ENCODE results near the gene TBR1. TPM values are rescaled to one million over a fixed set of nuclear protein-coding genes. Genes with fewer than 3 reads are reported as not detected.

Gene TBR1
- total and polyA plus RNA-seq, 2 of the 4 experiments (the other 2 are of a cell fraction), result not detected

GRCh38 chr2:161415987-161416707, at the start of gene TBR1 (continued):
- TF ChIP-seq CHD1 (IDR thresholded peaks at IDR 0.05; ENCODE audit: low read depth, low read length) (no peak), CEBPB (IDR thresholded peaks at IDR 0.05; ENCODE audit: low read depth, low read length) (no peak), NFE2L2 (IDR thresholded peaks at IDR 0.05; ENCODE audit: low read depth, low read length) (no peak)

GRCh38 chr2:161367675-161368074, 48.4 kb upstream of the TBR1 start:
- no peak for ATAC-seq (ENCODE audit: low read depth)
- no peak for TF ChIP-seq POLR2A (IDR thresholded peaks at IDR 0.05; ENCODE audit: low read depth, low read length)
- TF ChIP-seq RFX5 (IDR thresholded peaks at IDR 0.05; ENCODE audit: low read depth, low read length), result no peak
- TF ChIP-seq ELK1 (IDR thresholded peaks at IDR 0.05; ENCODE audit: borderline replicate concordance, low read depth, low read length), result no peak
- no peak for TF ChIP-seq MAZ (IDR thresholded peaks at IDR 0.05; ENCODE audit: borderline replicate concordance, low read depth, low read length)
- no peak for TF ChIP-seq MAFK (IDR thresholded peaks at IDR 0.05; ENCODE audit: low read depth, low read length)
- no peak for TF ChIP-seq FOS (IDR thresholded peaks at IDR 0.05; ENCODE audit: low read depth, low read length)
- no peak for TF ChIP-seq SMC3 (IDR thresholded peaks at IDR 0.05; ENCODE audit: low read depth, low read length)
- no peak for TF ChIP-seq CTCF (conservative IDR thresholded peaks at IDR 0.05; ENCODE audit: low read depth, low read length)
- TF ChIP-seq CEBPB (IDR thresholded peaks at IDR 0.05; ENCODE audit: low read depth, low read length), result no peak
- no peak for TF ChIP-seq BHLHE40 (IDR thresholded peaks at IDR 0.05; ENCODE audit: low read depth, low read length)
- TF ChIP-seq MXI1 (IDR thresholded peaks at IDR 0.05; ENCODE audit: borderline replicate concordance, low read depth, low read length), result no peak
- no peak for TF ChIP-seq NFE2L2 (IDR thresholded peaks at IDR 0.05; ENCODE audit: low read depth, low read length)
- no peak for TF ChIP-seq CHD1 (IDR thresholded peaks at IDR 0.05; ENCODE audit: low read depth, low read length)
- TF ChIP-seq RCOR1 (IDR thresholded peaks at IDR 0.05; ENCODE audit: insufficient replicate concordance, low read length), result no peak
- TF ChIP-seq RAD21 (IDR thresholded peaks at IDR 0.05; ENCODE audit: low read length), result no peak

More at GRCh38 chr2:161367675-161368074, 48.4 kb upstream of the TBR1 start:
- CTCF ChIA-PET, result no interaction called here
- H3K4me1 ChIP-seq (ENCODE audit: control insufficient read depth, insufficient read depth, low read length), result no peaks in the 10 kb centered on the region
- H3K79me1 ChIP-seq (ENCODE audit: low read depth in 1 of 2, low read length in 2 of 2), result peaks cover 16 to 43% of the 10 kb centered on the region in 2 experiments
- H3K23ac ChIP-seq (ENCODE audit: low read depth, low read length), result no peak overlapping the region
- H3K9me1 ChIP-seq (ENCODE audit: insufficient read depth, low read length), result no peaks in the 10 kb centered on the region; the same call in 1 of the 2 replicates
- no peak overlapping the region for H4K5ac ChIP-seq (ENCODE audit: low read depth, low read length)
- no peak overlapping the region for H3K18ac ChIP-seq (ENCODE audit: low read depth, low read length)
- no peak overlapping the region for H3K4me3 ChIP-seq (ENCODE audit: insufficient read depth, low read depth, low read length)
- no peak overlapping the region for H2AK9ac ChIP-seq (replicated peaks; ENCODE audit: low read depth, low read length, poor library complexity)
- WGBS, 2 experiments (ENCODE audit: extremely low coverage in 2 of 2, insufficient read length in 1 of 2), result no CpG with 5 or more reads among the region's 3 CpGs
- no TSS peak for BruUV-seq (replicated peaks)
- no peak overlapping the region for H2BK5ac ChIP-seq (ENCODE audit: low read depth, low read length, poor library complexity, severe bottlenecking)
- H3K4ac ChIP-seq (ENCODE audit: low read depth, low read length), result no peak overlapping the region
- no peak overlapping the region for H3K56ac ChIP-seq (ENCODE audit: extremely low read depth, insufficient read depth, low read length)
- H3K9me3 ChIP-seq (ENCODE audit: control insufficient read depth, insufficient read depth, low read length), result peaks cover 4% of the 10 kb centered on the region
- no peak overlapping the region for H3K27ac ChIP-seq (ENCODE audit: insufficient read depth, low read length)
- intact Hi-C loops (cut with micrococcal nuclease), result no loop called here
- in situ Hi-C loops (cut with MboI; ENCODE audit: low sequenced_read_pairs), result no loop called here
- H3K27me3 ChIP-seq (ENCODE audit: control insufficient read depth, insufficient read depth, low read length), result no peaks in the 10 kb centered on the region
- H4K20me1 ChIP-seq (ENCODE audit: insufficient read depth, low read length), result no peaks in the 10 kb centered on the region; the same call in 1 of the 2 replicates
- DNase-seq, result no peak
- H3K4me2 ChIP-seq (ENCODE audit: low read depth, low read length), result no peak overlapping the region
- no peak overlapping the region for H2AFZ ChIP-seq (replicated peaks; ENCODE audit: low read length, poor library complexity)
- no peak overlapping the region for H2BK20ac ChIP-seq (ENCODE audit: low read depth, low read length)
- H3K14ac ChIP-seq (replicated peaks; ENCODE audit: low read depth, low read length), result no peak overlapping the region
- no peak overlapping the region for H2AK5ac ChIP-seq (ENCODE audit: low read depth, low read length)
- peaks cover 5% of the 10 kb centered on the region for H3K36me3 ChIP-seq (ENCODE audit: control insufficient read depth, insufficient read depth, low read length)
- dilution Hi-C loops (cut with HindIII; ENCODE audit: low sequenced_read_pairs, unreplicated experiment), result no loop called here
- no peak overlapping the region for H2BK15ac ChIP-seq (ENCODE audit: low read depth, low read length)
- H4K8ac ChIP-seq (ENCODE audit: low read depth in 2 of 2, low read length in 2 of 2), result no peak overlapping the region
- no peak overlapping the region for H4K91ac ChIP-seq (ENCODE audit: insufficient read depth, low read depth, low read length)
- POLR2A ChIA-PET (ENCODE audit: unreplicated experiment), result no interaction called here
- H2BK120ac ChIP-seq (ENCODE audit: low read depth, low read length), result no peak overlapping the region
- no peak overlapping the region for H3K9ac ChIP-seq (ENCODE audit: low read depth, low read length)
